ENCODE data around the gene ATP6AP1.
A peak's percentile ranks its signal among the peaks of the same experiment; 100 is the strongest.
"Not testable (repeated sequence)": the region's sequence is repeated elsewhere in the genome, so short reads cannot be mapped to it uniquely, and the experiment has no call there.

Gene ATP6AP1, protein sequence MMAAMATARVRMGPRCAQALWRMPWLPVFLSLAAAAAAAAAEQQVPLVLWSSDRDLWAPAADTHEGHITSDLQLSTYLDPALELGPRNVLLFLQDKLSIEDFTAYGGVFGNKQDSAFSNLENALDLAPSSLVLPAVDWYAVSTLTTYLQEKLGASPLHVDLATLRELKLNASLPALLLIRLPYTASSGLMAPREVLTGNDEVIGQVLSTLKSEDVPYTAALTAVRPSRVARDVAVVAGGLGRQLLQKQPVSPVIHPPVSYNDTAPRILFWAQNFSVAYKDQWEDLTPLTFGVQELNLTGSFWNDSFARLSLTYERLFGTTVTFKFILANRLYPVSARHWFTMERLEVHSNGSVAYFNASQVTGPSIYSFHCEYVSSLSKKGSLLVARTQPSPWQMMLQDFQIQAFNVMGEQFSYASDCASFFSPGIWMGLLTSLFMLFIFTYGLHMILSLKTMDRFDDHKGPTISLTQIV

DNA sequence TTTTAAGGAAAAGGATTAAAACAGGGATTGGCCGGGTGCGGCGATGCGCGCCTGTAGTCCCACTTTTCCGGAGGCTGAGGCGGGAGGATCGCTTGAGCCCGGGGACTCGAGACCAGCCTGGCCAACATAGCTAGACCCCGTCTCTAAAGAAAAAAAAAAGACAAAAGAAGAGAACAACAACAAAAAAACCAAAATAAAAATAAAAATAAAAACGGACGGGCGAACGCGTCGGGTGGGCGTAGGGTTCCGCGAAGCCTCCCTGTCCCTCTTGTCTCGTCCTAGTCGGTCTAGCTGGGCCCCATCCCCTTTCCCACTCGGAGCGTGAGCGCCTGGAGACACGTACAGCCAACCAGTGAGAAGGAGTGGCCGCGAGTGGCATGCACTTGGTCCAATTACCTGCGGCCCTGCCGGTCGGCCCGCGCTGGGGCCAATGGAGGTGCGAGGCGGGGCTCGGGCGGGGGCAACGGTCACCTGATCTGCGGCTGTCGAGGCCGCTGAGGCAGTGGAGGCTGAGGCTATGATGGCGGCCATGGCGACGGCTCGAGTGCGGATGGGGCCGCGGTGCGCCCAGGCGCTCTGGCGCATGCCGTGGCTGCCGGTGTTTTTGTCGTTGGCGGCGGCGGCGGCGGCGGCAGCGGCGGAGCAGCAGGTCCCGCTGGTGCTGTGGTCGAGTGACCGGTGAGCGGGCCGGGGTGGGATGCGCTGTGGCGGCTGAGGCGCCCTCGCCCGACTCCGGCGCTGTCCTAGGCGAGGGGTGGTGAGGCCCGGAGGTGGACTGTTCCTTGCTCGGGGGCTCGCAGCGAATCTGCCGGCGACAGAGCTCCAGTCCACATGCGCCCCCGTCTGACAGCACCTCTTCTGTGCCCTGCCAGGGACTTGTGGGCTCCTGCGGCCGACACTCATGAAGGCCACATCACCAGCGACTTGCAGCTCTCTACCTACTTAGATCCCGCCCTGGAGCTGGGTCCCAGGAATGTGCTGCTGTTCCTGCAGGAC, at the start of gene ATP6AP1:
TSS of gene ATP6AP1 (plus strand) at position 502 of the 996 bp plus-strand sequence. CDS start at position 518, 16 bp downstream.
- peak; percentile 74 to 76 for DNase-seq

DNA sequence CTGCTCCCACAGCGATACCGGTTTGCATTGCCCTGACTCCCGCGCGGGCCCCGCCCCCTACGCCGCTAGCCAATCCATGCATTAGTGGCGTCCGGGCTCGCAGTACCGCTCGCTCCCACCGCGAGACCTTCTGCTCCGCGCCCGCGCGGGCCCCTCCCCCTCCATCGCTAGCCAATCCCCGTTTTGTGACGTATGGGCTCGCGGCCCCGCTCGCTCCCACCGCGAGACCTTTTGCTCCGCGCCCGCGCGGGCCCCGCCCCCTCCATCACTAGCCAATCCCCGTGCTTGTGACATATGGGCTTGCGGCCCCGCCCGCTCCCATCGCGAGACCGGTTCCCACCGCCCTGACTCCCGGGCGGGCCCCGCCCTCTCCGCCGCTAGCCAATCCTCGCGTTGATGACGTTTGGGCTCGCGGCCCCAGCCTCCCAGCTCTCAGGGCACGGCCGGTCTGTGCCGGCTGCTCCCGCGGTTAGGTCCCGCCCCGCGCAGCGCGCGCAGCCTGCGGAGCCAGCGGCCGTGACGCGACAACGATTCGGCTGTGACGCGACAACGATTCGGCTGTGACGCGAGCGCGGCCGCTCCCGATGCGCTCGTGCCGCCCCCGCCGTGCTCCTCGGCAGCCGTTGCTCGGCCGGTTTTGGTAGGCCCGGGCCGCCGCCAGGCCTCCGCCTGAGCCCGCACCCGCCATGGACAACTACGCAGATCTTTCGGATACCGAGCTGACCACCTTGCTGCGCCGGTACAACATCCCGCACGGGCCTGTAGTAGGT, 49.5 kb upstream of the ATP6AP1 start, which contains the start of gene EMD:
TSS of gene EMD (plus strand) at position 497 of the 770 bp plus-strand sequence. CDS start at position 687, 190 bp downstream.
- DNase-seq: peak; percentile 86 to 89

- DNase-seq: no peak
Observed at GRCh38 chrX:154379569-154379951, 48.9 kb upstream of the ATP6AP1 start.

DNA sequence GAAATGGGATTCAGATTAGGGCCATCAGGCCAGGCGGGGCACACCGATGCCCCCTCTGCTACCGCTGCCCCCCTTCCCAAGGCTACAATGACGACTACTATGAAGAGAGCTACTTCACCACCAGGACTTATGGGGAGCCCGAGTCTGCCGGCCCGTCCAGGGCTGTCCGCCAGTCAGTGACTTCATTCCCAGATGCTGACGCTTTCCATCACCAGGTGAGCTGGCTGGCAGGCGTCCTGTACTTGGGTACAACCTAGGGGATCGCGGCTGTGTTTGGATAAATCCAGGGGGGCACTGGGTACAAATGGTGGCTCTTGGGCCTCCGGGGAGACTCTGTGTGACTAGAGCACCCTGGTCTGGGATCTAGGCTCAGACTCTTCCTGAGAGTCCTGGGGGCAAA, 48.3 kb upstream of the ATP6AP1 start:
- no peak for DNase-seq

- no peak for DNase-seq
Observed at GRCh38 chrX:154380787-154381186, 47.7 kb upstream of the ATP6AP1 start.

- no peak for DNase-seq
Observed at GRCh38 chrX:154381271-154381670, 47.2 kb upstream of the ATP6AP1 start.

GRCh38 chrX:154382483-154383069, 45.9 kb upstream of the ATP6AP1 start:
- no peak for DNase-seq

GRCh38 chrX:154383359-154384283, 44.9 kb upstream of the ATP6AP1 start:
- no peak for DNase-seq

DNA sequence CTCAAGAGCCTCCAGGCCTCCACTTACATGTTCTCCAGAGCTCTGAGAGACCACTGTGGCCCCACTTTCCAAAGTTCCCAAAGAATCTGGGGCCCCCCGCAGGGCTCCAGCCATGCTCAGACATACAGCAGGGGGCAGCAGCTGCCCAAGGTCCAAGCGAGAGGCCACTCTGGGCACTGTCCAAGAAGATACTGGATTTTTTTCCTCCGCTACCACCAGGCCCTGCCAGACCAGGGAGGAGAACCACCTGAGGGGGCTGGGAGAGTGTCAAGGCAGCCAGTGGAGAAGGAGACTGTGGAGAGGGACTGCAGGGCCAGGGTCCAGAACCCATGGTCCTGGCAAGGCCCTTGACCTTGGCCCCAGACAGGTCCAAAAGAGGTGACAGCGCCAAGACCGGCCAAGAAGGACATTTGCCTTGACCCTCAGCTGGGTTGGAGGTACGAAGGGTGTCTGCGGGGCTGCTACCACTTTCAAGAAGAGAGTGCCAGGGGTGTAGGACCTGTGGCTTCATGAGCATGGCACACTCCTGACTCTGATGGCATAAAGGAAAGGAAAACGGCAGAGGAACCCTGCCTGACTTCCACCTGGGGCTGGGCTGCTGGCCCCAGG, 44.1 kb upstream of the ATP6AP1 start:
- no peak for DNase-seq

DNA sequence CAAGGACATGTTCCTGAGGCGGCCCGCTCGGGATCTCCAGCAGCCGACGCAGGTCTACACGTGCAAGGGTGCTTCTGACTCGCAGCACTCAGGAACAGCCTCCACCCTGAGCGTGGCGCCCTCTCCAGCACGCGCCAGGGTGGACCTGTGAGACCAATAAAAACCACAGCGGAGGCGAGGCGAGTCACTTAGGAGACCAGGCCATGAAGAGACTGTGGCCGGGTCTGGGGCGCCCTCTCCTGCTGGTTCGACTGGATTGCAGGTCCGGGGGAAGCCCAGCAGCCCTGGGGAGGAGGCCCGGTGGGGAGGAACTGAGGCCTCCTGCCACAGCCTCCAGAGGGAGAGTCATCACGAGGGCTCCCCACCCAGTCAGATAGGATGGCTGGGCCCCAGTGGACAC, 40.4 kb upstream of the ATP6AP1 start:
- DNase-seq: not testable (repeated sequence)

DNA sequence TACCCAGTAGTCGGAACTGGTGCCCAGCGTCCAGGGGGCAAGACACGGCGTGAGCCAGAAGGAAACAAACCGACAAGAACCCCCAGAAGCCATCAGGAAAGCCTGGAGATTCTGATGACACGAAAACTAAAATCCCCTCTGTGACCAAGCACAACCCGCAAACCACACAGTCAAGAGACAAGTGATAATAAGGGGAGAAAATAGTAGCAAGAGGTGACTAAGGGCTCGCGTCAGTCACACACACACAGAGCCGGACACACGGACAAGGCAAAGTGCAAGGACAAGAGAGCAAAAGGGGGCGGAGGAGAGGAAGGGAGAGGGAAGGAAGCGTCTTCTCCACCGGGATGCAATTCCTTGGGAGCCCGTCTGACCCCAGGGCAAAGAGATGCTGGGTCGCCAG, 39.8 kb upstream of the ATP6AP1 start:
- not testable (repeated sequence) for DNase-seq

- DNase-seq: not testable (repeated sequence)
Observed at GRCh38 chrX:154389812-154390747, 38.4 kb upstream of the ATP6AP1 start.

GRCh38 chrX:154396363-154396762, 32.1 kb upstream of the ATP6AP1 start:
- not testable (repeated sequence) for DNase-seq

GRCh38 chrX:154396973-154397887, 31.2 kb upstream of the ATP6AP1 start:
- peak in 1 of 2 experiments; percentile 23 for DNase-seq

- peak; percentile 80 to 84 for DNase-seq
Observed at GRCh38 chrX:154397888-154398667, 30.4 kb upstream of the ATP6AP1 start, which contains the start of gene RPL10. Gene RPL10 (plus strand): TSS chrX:154398377. CDS start chrX:154398520, 143 bp downstream.

GRCh38 chrX:154398668-154399526, 29.6 kb upstream of the ATP6AP1 start:
- peak; percentile 49 to 51 for DNase-seq
